ENCODE data around the gene ANAPC7.

Gene ANAPC7

DNA sequence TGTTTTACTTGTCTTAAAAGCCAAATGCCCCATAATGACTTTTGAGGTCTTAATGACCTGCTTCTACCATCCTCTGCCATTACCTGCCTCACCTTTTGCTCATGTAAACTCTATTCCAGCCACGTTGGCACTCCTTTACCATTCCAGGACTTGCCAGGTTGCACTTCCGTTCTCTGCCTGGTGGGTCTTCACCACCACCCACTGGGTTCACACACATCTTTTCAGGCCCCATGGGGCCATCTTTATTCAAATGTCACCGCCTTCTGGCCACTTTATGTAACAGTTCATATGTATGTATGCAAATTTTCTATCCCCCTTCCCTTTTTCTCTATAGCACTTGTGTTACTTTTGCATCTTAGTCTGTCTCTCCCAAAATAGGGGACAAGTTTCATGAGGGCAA is 64.8 kb downstream of the ANAPC7 start:
- TF ChIP-seq, protein P1, sequence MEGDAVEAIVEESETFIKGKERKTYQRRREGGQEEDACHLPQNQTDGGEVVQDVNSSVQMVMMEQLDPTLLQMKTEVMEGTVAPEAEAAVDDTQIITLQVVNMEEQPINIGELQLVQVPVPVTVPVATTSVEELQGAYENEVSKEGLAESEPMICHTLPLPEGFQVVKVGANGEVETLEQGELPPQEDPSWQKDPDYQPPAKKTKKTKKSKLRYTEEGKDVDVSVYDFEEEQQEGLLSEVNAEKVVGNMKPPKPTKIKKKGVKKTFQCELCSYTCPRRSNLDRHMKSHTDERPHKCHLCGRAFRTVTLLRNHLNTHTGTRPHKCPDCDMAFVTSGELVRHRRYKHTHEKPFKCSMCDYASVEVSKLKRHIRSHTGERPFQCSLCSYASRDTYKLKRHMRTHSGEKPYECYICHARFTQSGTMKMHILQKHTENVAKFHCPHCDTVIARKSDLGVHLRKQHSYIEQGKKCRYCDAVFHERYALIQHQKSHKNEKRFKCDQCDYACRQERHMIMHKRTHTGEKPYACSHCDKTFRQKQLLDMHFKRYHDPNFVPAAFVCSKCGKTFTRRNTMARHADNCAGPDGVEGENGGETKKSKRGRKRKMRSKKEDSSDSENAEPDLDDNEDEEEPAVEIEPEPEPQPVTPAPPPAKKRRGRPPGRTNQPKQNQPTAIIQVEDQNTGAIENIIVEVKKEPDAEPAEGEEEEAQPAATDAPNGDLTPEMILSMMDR (IDR thresholded peaks at IDR 0.05; ENCODE audit: low read depth, low read length), result no peak
- DNase-seq (ENCODE audit: extremely low read depth, low read depth), result no peak

- no peak for DNase-seq (ENCODE audit: extremely low read depth, low read depth)
- TF ChIP-seq, protein P1 (IDR thresholded peaks at IDR 0.05; ENCODE audit: low read depth, low read length), result no peak
Observed at GRCh38 chr12:110337912-110338710, 65.4 kb downstream of the ANAPC7 start.

DNA sequence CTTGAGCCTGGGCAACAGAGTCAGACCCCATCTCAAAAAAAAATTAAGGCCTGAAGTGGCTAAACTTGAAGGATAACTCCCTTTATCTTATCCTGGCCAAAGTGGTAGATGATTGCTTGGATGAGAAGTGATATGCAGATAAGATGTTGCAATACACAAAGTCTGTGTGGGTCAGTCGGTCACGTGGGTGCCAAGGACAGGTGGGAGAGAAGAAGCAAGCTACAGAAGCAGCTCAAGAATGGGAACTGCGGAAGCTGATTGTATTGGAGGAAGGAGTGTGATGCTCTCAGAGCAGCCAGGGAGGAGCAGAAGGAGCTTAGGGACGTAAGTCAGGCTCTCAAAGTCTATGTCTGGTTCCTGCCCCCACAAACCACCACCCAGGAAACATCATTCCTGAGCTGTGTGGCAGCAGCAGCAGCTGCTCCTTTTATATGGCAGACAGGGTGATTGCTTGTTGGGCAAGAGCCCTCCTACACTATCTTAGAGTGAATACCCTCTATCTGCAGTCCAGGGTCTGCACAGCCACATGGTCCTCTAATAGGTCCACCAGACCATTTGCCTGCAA is 67.9 kb downstream of the ANAPC7 start:
- DNase-seq (ENCODE audit: extremely low read depth, low read depth), result no peak
- TF ChIP-seq, protein P1 (IDR thresholded peaks at IDR 0.05; ENCODE audit: low read depth, low read length), result no peak

DNA sequence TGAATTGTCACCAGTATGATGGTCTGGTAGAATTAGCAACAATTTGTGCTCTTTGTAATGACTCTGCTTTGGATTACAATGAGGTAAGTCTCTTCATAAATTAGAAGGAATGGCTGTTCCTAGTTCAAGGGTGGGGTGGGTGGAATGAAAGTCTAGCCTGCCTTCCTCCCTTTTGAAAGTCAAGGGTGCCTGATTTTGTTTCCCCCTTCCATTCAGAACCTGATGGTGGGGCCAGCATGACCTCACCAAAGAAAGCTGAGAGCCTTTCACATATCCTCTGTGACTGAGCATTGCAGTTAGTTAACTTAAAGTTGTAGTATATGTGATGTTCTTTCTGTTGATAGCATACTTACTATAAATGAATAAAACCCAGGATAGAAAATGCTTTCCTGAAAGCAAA is 70.3 kb downstream of the ANAPC7 start:
- TF ChIP-seq, protein P1 (IDR thresholded peaks at IDR 0.05; ENCODE audit: low read depth, low read length), result no peak

DNA sequence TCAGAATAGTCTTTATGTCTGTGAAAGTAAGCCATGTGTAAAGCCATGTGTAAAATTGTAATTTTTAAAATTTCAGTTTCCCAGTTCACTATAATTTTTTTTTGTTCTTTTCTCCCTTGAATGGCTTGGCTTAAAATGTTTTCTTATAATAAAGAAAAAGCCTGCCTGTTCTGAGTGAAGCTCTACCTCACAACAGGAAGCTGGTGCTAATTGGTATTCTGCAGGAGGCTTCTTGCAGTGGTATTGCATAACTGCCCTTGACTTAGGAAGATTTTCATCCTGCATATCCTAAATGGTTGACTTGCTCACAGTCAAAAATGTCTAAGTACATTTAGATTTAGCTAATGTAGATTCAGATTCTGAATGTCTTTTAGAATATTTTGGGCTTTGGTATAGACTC is 73.0 kb downstream of the ANAPC7 start:
- TF ChIP-seq, protein P1 (IDR thresholded peaks at IDR 0.05; ENCODE audit: low read depth, low read length), result no peak
- DNase-seq (ENCODE audit: extremely low read depth, low read depth), result no peak

More for the DNA sequence above, 70.3 kb downstream of the ANAPC7 start:
- no peak for DNase-seq (ENCODE audit: extremely low read depth, low read depth)

DNA sequence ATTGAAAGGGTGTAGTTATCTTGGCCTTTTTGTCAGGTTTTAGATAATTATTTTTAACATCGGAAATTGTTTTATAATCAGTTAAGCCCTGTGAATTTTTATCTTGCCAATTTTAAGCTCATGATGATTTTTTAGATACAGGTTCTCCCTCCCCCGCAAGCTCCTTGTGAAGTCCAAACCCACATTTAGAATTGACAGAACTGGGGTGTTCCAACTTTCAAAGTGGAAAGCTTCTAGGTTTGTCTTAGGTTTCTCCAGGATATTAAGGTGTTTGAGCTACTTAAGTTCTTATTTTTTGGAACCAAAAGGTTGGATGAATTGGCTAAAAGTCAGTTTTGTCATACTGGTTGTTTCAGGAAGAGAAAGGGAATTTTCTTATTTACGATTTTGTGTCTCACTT is 73.4 kb downstream of the ANAPC7 start:
- no peak for DNase-seq (ENCODE audit: extremely low read depth, low read depth)
- TF ChIP-seq, protein P1 (IDR thresholded peaks at IDR 0.05; ENCODE audit: low read depth, low read length), result no peak

DNA sequence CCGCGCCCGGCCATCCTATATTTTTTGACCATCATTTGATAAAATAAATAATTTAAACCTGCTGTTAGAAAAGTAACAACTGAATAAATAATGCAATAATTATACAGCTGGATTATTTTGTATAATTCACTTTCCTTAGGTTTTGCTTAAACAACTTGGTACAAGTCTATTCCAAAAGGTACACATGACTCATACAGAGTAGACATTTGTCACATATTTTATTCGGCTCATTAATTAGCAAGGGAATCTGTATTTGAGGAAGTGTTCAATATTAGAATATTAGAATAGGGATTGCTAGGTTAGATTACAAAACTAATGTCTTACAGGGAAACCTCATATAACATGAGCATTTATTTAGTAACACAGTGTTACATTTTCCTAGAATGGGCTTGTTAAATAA is 73.8 kb downstream of the ANAPC7 start:
- DNase-seq (ENCODE audit: extremely low read depth, low read depth), result no peak
- TF ChIP-seq, protein P1 (IDR thresholded peaks at IDR 0.05; ENCODE audit: low read depth, low read length), result no peak

Data from AG09319 (cell line).